ENCODE measurements around the gene PRND. TPM values are rescaled to one million over a fixed set of nuclear protein-coding genes. Genes with fewer than 3 reads are reported as not detected.

PRND gene
- total RNA-seq, 1 experiment from 2014 or later: 0.04 TPM

GRCh38 chr20:4694076-4694475 lies 27.6 kb upstream of the PRND start:
- H2BK12ac ChIP-seq (ENCODE audit: insufficient read length, low read depth, low read length): no peak overlapping the region
- TF ChIP-seq, protein P1, sequence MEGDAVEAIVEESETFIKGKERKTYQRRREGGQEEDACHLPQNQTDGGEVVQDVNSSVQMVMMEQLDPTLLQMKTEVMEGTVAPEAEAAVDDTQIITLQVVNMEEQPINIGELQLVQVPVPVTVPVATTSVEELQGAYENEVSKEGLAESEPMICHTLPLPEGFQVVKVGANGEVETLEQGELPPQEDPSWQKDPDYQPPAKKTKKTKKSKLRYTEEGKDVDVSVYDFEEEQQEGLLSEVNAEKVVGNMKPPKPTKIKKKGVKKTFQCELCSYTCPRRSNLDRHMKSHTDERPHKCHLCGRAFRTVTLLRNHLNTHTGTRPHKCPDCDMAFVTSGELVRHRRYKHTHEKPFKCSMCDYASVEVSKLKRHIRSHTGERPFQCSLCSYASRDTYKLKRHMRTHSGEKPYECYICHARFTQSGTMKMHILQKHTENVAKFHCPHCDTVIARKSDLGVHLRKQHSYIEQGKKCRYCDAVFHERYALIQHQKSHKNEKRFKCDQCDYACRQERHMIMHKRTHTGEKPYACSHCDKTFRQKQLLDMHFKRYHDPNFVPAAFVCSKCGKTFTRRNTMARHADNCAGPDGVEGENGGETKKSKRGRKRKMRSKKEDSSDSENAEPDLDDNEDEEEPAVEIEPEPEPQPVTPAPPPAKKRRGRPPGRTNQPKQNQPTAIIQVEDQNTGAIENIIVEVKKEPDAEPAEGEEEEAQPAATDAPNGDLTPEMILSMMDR (conservative IDR thresholded peaks at IDR 0.05): no peak
- H3K56ac ChIP-seq (ENCODE audit: insufficient read length, low read depth, low read length): no peak overlapping the region
- H2AK5ac ChIP-seq (ENCODE audit: insufficient read length, low read length): no peak overlapping the region
- H4K20me1 ChIP-seq (ENCODE audit: control insufficient read depth, insufficient read depth, insufficient read length): no peaks in the 10 kb centered on the region
- H3K36me3 Mint-ChIP-seq (ENCODE audit: insufficient read depth in 1 of 3, low read depth in 3 of 3): peaks cover 0 to 2% (median 0%) of the 10 kb centered on the region in 3 experiments; a peak in 1 of 7 replicates
- H4K91ac ChIP-seq (ENCODE audit: insufficient read length, low read depth, low read length): no peak overlapping the region
- H3K23me2 ChIP-seq (ENCODE audit: insufficient read length, low read depth, low read length, poor library complexity, severe bottlenecking): no peaks in the 10 kb centered on the region
- no peak overlapping the region for H3K27ac ChIP-seq (ENCODE audit: insufficient read length, low read depth, low read length)
- no peak overlapping the region for H3K4ac ChIP-seq (ENCODE audit: low read depth, low read length)
- no peak overlapping the region for H2BK20ac ChIP-seq (ENCODE audit: low read depth, low read length, poor library complexity, severe bottlenecking)
- H3K18ac ChIP-seq (ENCODE audit: insufficient read length, low read depth, low read length): no peak overlapping the region
- H2BK15ac ChIP-seq (ENCODE audit: low read depth, low read length): no peak overlapping the region
- no peak overlapping the region for H4K5ac ChIP-seq (ENCODE audit: insufficient read length, low read depth, low read length)
- no peak overlapping the region for H2BK120ac ChIP-seq (ENCODE audit: low read depth, low read length, poor library complexity, severe bottlenecking)
- H3K9ac ChIP-seq (ENCODE audit: extremely low read depth, insufficient read length, low read length): no peak overlapping the region
- no peak overlapping the region for H2BK5ac ChIP-seq (ENCODE audit: insufficient read length, low read length)
- H3K4me2 ChIP-seq (ENCODE audit: insufficient read depth, insufficient read length, low read length): no peak overlapping the region
- H3T11ph ChIP-seq (ENCODE audit: low read length): no peak overlapping the region
- no peak overlapping the region for H4K8ac ChIP-seq (replicated peaks; ENCODE audit: insufficient read length, low read depth, low read length)
- no peak overlapping the region for H2AFZ ChIP-seq (ENCODE audit: low read length)
- H3K4me3 Mint-ChIP-seq: no peak overlapping the region
- no peaks in the 10 kb centered on the region for H3K9me3 ChIP-seq (ENCODE audit: control insufficient read depth, low read depth, low read length)
- peaks cover 2% of the 10 kb centered on the region for H3K79me1 ChIP-seq (ENCODE audit: insufficient read depth, low read depth, low read length, poor library complexity, severe bottlenecking)
- H3K79me2 ChIP-seq (ENCODE audit: insufficient read depth, low read length): peaks cover 3% of the 10 kb centered on the region; the same call in 1 of the 2 replicates
- no CpG with 5 or more reads among the region's 1 CpG for WGBS (ENCODE audit: extremely low coverage, insufficient read length, low lambda C conversion rate)
- no peak overlapping the region for H3K14ac ChIP-seq (ENCODE audit: insufficient read depth, low read length)
- H3K23ac ChIP-seq (ENCODE audit: insufficient read length, low read depth, low read length): no peak overlapping the region
- no peaks in the 10 kb centered on the region for H3K9me3 Mint-ChIP-seq
- H3K4me1 ChIP-seq (ENCODE audit: insufficient read depth, low read length): peaks cover 9% of the 10 kb centered on the region; the same call in 1 of the 2 replicates
- no peaks in the 10 kb centered on the region for H3K27me3 ChIP-seq (ENCODE audit: insufficient read depth, low read length)
- H3K27ac Mint-ChIP-seq: no peak overlapping the region
- no peak for DNase-seq
- no peaks in the 10 kb centered on the region for H3K27me3 Mint-ChIP-seq (ENCODE audit: low read depth)
- peaks cover 15 to 20% of the 10 kb centered on the region in 2 experiments for H3K4me1 Mint-ChIP-seq
